Measurements from ENCODE around the gene FGFBP1. TPM values are rescaled to one million over a fixed set of nuclear protein-coding genes. Genes with fewer than 3 reads are reported as not detected.

FGFBP1 gene
- total RNA-seq, 1 donor from 2014 or later, result 1.2 TPM

GRCh38 chr4:15901998-15902397, 36.5 kb downstream of the FGFBP1 start:
- Histone ChIP-seq H3K9me3 (no peaks in the 10 kb centered on the region), H3K4me1 (no peaks in the 10 kb centered on the region), H3K4me3 (no peak overlapping the region), H3K36me3 (no peaks in the 10 kb centered on the region), H3K27me3 (ENCODE audit: low read depth) (no peaks in the 10 kb centered on the region), H3K27ac (no peak overlapping the region)
- DNase-seq (no peak), ATAC-seq (no peak)
- intact Hi-C loops (cut with DNase I), result no loop called here
- TF ChIP-seq CTCF (IDR thresholded peaks at IDR 0.05), result no peak

DNA sequence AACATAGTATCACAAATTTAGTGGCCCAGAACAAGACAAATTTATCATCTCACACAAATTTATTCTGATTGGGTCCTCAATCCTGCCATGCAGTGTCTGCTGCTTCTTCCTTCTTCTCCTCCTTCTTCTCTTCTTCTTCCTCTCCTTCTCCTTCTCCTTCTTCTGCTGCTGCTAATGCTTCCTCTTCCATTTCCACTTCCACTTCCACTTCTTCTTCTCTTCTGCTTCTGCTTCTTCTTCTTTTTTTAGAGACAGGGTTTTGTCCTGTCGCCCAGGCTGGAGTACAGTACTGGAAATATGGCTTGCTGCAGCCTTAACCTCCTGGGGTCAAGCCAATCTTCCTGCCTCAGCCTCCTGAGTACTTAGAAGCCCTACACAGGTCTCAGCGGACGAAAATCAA, 37.5 kb downstream of the FGFBP1 start:
- no peak overlapping the region for H3K27ac ChIP-seq
- ATAC-seq (no peak), DNase-seq (no peak)
- no peaks in the 10 kb centered on the region for H3K27me3 ChIP-seq (ENCODE audit: low read depth)
- intact Hi-C loops (cut with DNase I), result no loop called here
- no peaks in the 10 kb centered on the region for H3K4me1 ChIP-seq
- H3K4me3 ChIP-seq, result no peak overlapping the region
- no peak for TF ChIP-seq CTCF (IDR thresholded peaks at IDR 0.05)
- H3K9me3 ChIP-seq, result no peaks in the 10 kb centered on the region
- H3K36me3 ChIP-seq, result no peaks in the 10 kb centered on the region

- DNase-seq, result no peak
- no peak overlapping the region for H3K4me3 ChIP-seq
These were observed 39.0 kb downstream of the FGFBP1 start for GRCh38 chr4:15899511-15899910.

GRCh38 chr4:15898902-15899301, 39.6 kb downstream of the FGFBP1 start:
- no peak for DNase-seq
- H3K27me3 ChIP-seq (ENCODE audit: low read depth), result no peaks in the 10 kb centered on the region
- no peak for TF ChIP-seq CTCF (IDR thresholded peaks at IDR 0.05)
- H3K4me3 ChIP-seq, result no peak overlapping the region
- no peaks in the 10 kb centered on the region for H3K9me3 ChIP-seq
- no peaks in the 10 kb centered on the region for H3K4me1 ChIP-seq
- H3K36me3 ChIP-seq, result no peaks in the 10 kb centered on the region
- no peak for ATAC-seq
- no peak overlapping the region for H3K27ac ChIP-seq
- intact Hi-C loops (cut with DNase I), result no loop called here

More at GRCh38 chr4:15899511-15899910, 39.0 kb downstream of the FGFBP1 start:
- Histone ChIP-seq H3K9me3 (no peaks in the 10 kb centered on the region), H3K36me3 (no peaks in the 10 kb centered on the region), H3K27ac (no peak overlapping the region), H3K4me1 (no peaks in the 10 kb centered on the region), H3K27me3 (ENCODE audit: low read depth) (no peaks in the 10 kb centered on the region)
- no peak for TF ChIP-seq CTCF (IDR thresholded peaks at IDR 0.05)
- intact Hi-C loops (cut with DNase I), result no loop called here
- no peak for ATAC-seq

GRCh38 chr4:15897577-15897976, 41.0 kb downstream of the FGFBP1 start:
- no peaks in the 10 kb centered on the region for H3K36me3 ChIP-seq
- no peaks in the 10 kb centered on the region for H3K27me3 ChIP-seq (ENCODE audit: low read depth)
- H3K27ac ChIP-seq, result no peak overlapping the region
- TF ChIP-seq CTCF (IDR thresholded peaks at IDR 0.05), result no peak
- ATAC-seq (no peak), DNase-seq (no peak)
- H3K9me3 ChIP-seq, result no peaks in the 10 kb centered on the region
- intact Hi-C loops (cut with DNase I), result no loop called here
- H3K4me3 ChIP-seq, result no peak overlapping the region
- H3K4me1 ChIP-seq, result no peaks in the 10 kb centered on the region

Data from lower lobe of right lung (tissue), 2 donors.